K562 (cell line): Measurements from ENCODE around the gene TLCD1. TPM values are rescaled to one million over a fixed set of nuclear protein-coding genes. Genes with fewer than 3 reads are reported as not detected.

Experiments used
- ATAC-seq: fragments of 200-7000 bp; cut with Tn5 transposase; 3 replicates; pipeline ENCODE4 v1.9.1; 2020; ENCODE audit warnings: moderate library complexity
- BruUV-seq: library from RNA; stranded (reverse); fragments of 400-500 nt; replicated peaks from 2 replicates; lab custom pipeline; 2021; lab: Mats Ljungman, UMichigan
- CTCF ChIA-PET: fragments of 300-600 bp; formaldehyde crosslinking; extraction: SDS; loops from one replicate; lab custom pipeline; 2021; ENCODE audit warnings: low intra/inter-chr PET ratio; lab: Yijun Ruan, JAX
- POLR2A ChIA-PET: fragments of 300-600, 350-650 bp; sonication (Branson Sonifier 250); formaldehyde crosslinking; extraction: SDS; loops from one replicate; lab custom pipeline; 2021; ENCODE audit warnings: antibody characterized with exemption, inconsistent platforms; lab: Yijun Ruan, JAX
- DNase-seq, 4 experiments: peaks; one replicate each; pipeline versions ENCODE4 v3.0.0 to v3.0.0-alpha.2; 2011 to 2018; ENCODE audit warnings: low spot score in 3 of 4, mixed read lengths in 3 of 4; ENCODE audit errors: extremely low read depth in 1 of 4
- FAIRE-seq: peaks from 2 replicates; lab custom pipeline; 2011; peaks lifted over from hg19 to GRCh38; lab: Jason Lieb, UNC
- H2AFZ ChIP-seq: 2 replicates; pipeline ENCODE4 v1.6.0; 2011; ENCODE audit warnings: low read depth, low read length, control low read depth, inconsistent platforms
- H3K27ac ChIP-seq: fragments of 200-600 bp; 3 replicates; pipeline ENCODE4 v1.8.0; 2011; ENCODE audit warnings: low read depth, mild to moderate bottlenecking, control low read depth, inconsistent platforms, low read length, moderate library complexity, mixed read lengths; ENCODE audit errors: extremely low read depth
- H3K27me3 ChIP-seq, 2 experiments: fragments of 300-600 bp in 1 of 2; 2 replicates in 1 of 2; 3 replicates in 1 of 2; pipeline versions ENCODE4 v1.6.0 to v1.8.0; 2011; ENCODE audit warnings: inconsistent platforms in 2 of 2, low read length in 2 of 2, mild to moderate bottlenecking in 1 of 2, mixed read lengths in 1 of 2, moderate library complexity in 1 of 2; ENCODE audit not compliant: control insufficient read depth in 2 of 2, insufficient read depth in 2 of 2
- H3K36me3 ChIP-seq: fragments of 300-600 bp; 3 replicates; pipeline ENCODE4 v1.8.0; 2011; ENCODE audit warnings: mild to moderate bottlenecking, low read length, inconsistent platforms; ENCODE audit not compliant: control insufficient read depth, insufficient read depth
- H3K4me1 ChIP-seq, 2 experiments: fragments of 200-600 bp in 1 of 2; replicated peaks in 1 of 2; 2 replicates in 1 of 2; 3 replicates in 1 of 2; pipeline versions ENCODE4 v1.5.1 to v1.8.0; 2011; ENCODE audit warnings: inconsistent platforms in 2 of 2, low read length in 2 of 2, mild to moderate bottlenecking in 1 of 2, mixed read lengths in 1 of 2, moderate library complexity in 1 of 2; ENCODE audit not compliant: control insufficient read depth in 2 of 2, insufficient read depth in 2 of 2
- H3K4me2 ChIP-seq: 2 replicates; pipeline ENCODE4 v1.6.1; 2011; ENCODE audit warnings: low read length, control low read depth, inconsistent platforms, mixed read lengths; ENCODE audit not compliant: insufficient read depth
- H3K4me3 ChIP-seq: fragments of 200-600 bp; sonication (generic), shearing (Covaris generic); 2 replicates; pipeline ENCODE4 v1.5.1; 2016; ENCODE audit warnings: control low read depth, inconsistent platforms
- H3K79me2 ChIP-seq: fragments of 200-600 bp; 3 replicates; pipeline ENCODE4 v1.8.0; 2011; ENCODE audit warnings: low read length, inconsistent platforms; ENCODE audit not compliant: control insufficient read depth, insufficient read depth
- H3K9ac ChIP-seq, 2 experiments: 2 replicates each; pipeline versions ENCODE4 v1.6.0 to v1.6.1; 2011; ENCODE audit warnings: low read depth in 2 of 2, low read length in 2 of 2, control low read depth in 1 of 2, inconsistent platforms in 1 of 2, mild to moderate bottlenecking in 1 of 2, mixed read lengths in 1 of 2; ENCODE audit not compliant: insufficient read depth in 1 of 2
- H3K9me1 ChIP-seq: one replicate; pipeline ENCODE4 v1.6.0; 2011; ENCODE audit warnings: inconsistent platforms, mild to moderate bottlenecking, low read length, moderate library complexity; ENCODE audit not compliant: control insufficient read depth, insufficient read depth
- H3K9me3 ChIP-seq: replicated peaks from 2 replicates; pipeline ENCODE4 v1.5.1; 2011; ENCODE audit warnings: low read depth, low read length, inconsistent platforms; ENCODE audit not compliant: control insufficient read depth, insufficient read depth
- H4K20me1 ChIP-seq: replicated peaks from 2 replicates; pipeline ENCODE4 v1.6.1; 2011; ENCODE audit warnings: low read length, inconsistent platforms, mixed read lengths; ENCODE audit not compliant: control insufficient read depth, insufficient read depth
- CBX2 ChIP-seq: fragments of 200-600 bp; sonication (generic); IDR thresholded peaks from one replicate; pipeline ENCODE4 v1.6.1; 2012; ENCODE audit warnings: mild to moderate bottlenecking, low read length, inconsistent platforms; ENCODE audit not compliant: insufficient read depth, poor library complexity, severe bottlenecking
- CC2D1A ChIP-seq: fragments of 450-650 bp; IDR thresholded peaks from 2 replicates; pipeline ENCODE4 v1.6.1; 2017; ENCODE audit warnings: mild to moderate bottlenecking
- DNMT1 ChIP-seq: fragments of 450-650 bp; IDR thresholded peaks from 2 replicates; pipeline ENCODE4 v1.6.1; 2016; ENCODE audit warnings: antibody characterized with exemption, mild to moderate bottlenecking
- E2F6 ChIP-seq, 2 experiments: IDR thresholded peaks; 2 replicates each; pipeline ENCODE4 v1.6.1; 2011; ENCODE audit warnings: borderline replicate concordance in 1 of 2, control low read depth in 1 of 2, low read depth in 1 of 2, low read length in 1 of 2, mild to moderate bottlenecking in 1 of 2, mixed read lengths in 1 of 2, moderate library complexity in 1 of 2; ENCODE audit not compliant: insufficient read depth in 1 of 2, insufficient read length in 1 of 2, poor library complexity in 1 of 2, severe bottlenecking in 1 of 2; ENCODE audit errors: extremely low read depth in 1 of 2
- FOXA1 ChIP-seq: fragments of 450-650 bp; IDR thresholded peaks from 2 replicates; pipeline ENCODE4 v1.6.1; 2016; ENCODE audit warnings: mild to moderate bottlenecking, borderline replicate concordance
- FOXJ3 ChIP-seq: sonication (generic); formaldehyde crosslinking; IDR thresholded peaks from 2 replicates; pipeline ENCODE4 v1.4.0; 2020; ENCODE audit warnings: mild to moderate bottlenecking, missing genetic modification reagents
- GATAD2A ChIP-seq: fragments of 450-650 bp; IDR thresholded peaks from 2 replicates; pipeline ENCODE4 v1.6.1; 2017
- HBP1 ChIP-seq: fragments of 450-650 bp; formaldehyde crosslinking; IDR thresholded peaks from 2 replicates; pipeline ENCODE4 v1.4.0; 2022; ENCODE audit warnings: missing genetic modification characterization
- HMGXB4 ChIP-seq: sonication (generic); formaldehyde crosslinking; IDR thresholded peaks from 2 replicates; pipeline ENCODE4 v1.8.1; 2023; ENCODE audit warnings: mild to moderate bottlenecking, missing genetic modification reagents
- TCF7L2 ChIP-seq: fragments of 150-350 bp; IDR thresholded peaks from 2 replicates; pipeline ENCODE4 v1.6.1; 2016; ENCODE audit warnings: low read depth, mild to moderate bottlenecking, low read length, moderate library complexity
- THRB ChIP-seq: fragments of 450-650 bp; formaldehyde crosslinking; conservative IDR thresholded peaks from 2 replicates; pipeline ENCODE4 v1.4.0; 2022; ENCODE audit warnings: mild to moderate bottlenecking, missing genetic modification characterization
- YBX1 ChIP-seq: fragments of 450-650 bp; IDR thresholded peaks from 2 replicates; pipeline ENCODE4 v1.7.1; 2016; ENCODE audit warnings: mild to moderate bottlenecking
- ZNF589 ChIP-seq: fragments of 200-800 bp; sonication (Bioruptor generic); IDR thresholded peaks from 2 replicates; pipeline ENCODE4 v1.6.1; 2016; ENCODE audit warnings: low read depth, missing genetic modification characterization, missing compliant biosample characterization
- WGBS: fragments of 100-300 bp; shearing (Covaris generic); methylation state at CpG from one replicate; pipeline ENCODE4 v1.1.6; 2016; ENCODE audit warnings: low coverage, mixed read lengths; ENCODE audit not compliant: insufficient coverage; ENCODE audit errors: missing lambda C conversion rate; 5-methylcytosine and 5-hydroxymethylcytosine counted together
- in situ Hi-C: fragments of 300-500 bp; cut with MboI; formaldehyde crosslinking; loops from 4 replicates; pipeline ENCODE4 v1.15.0; 2018; ENCODE audit warnings: inconsistent platforms, mixed read lengths
- intact Hi-C: fragments of 100-400 bp; cut with micrococcal nuclease; formaldehyde crosslinking; loops from 2 replicates; pipeline ENCODE4 v1.14.2; 2022
- polyA plus RNA-seq, 8 experiments: library from polyadenylated mRNA; depleted of rRNA in 4 of 8; stranded (reverse) in 5 of 8; unstranded in 3 of 8; fragments of >200 nt; fragmentation: Nextera tagmentation in 2 of 8; fragmentation: Illumina TruSeq in 1 of 8; extraction: Ambion mirVana in 2 of 8; extraction: Trizol in 1 of 8; gene quantifications; 2 replicates each; pipeline versions ENCODE4 v1.2.1 to v1.2.3, GENCODE V29; 2011 to 2014; ENCODE audit warnings: inconsistent platforms in 1 of 8, missing spikeins in 1 of 8
- total RNA-seq, 7 experiments: library from RNA; depleted of rRNA in 6 of 7; stranded (reverse); fragments of >200 nt in 6 of 7; fragmentation: Illumina TruSeq in 2 of 7; extraction: Trizol in 2 of 7; gene quantifications; 2 replicates each; pipeline versions ENCODE4 v1.2.1 to v1.2.3, GENCODE V29; 2011 to 2021; ENCODE audit warnings: low replicate concordance in 1 of 7

Gene TLCD1
- total and polyA plus RNA-seq, 9 of the 15 experiments (the other 6 are each of a cell fraction or from before 2014, with no cell fraction given) = 6.8 to 37.7 (median 21.7) TPM

GRCh38 chr17:28725166-28725659 lies 820 bp downstream of the TLCD1 start (continued):
- TF ChIP-seq FOXA1 (no peak), YBX1 (no peak), CC2D1A (no peak; the same call in 1 of the 2 replicates)

GRCh38 chr17:28724500-28725165 lies 1.4 kb downstream of the TLCD1 start:
- ChIA-PET CTCF (no interaction called here), POLR2A (interaction anchor here (0.5 to 11.1 kb wide), 27 partner anchors 9 to 411 kb away, joined by 3 to 367 read pairs (median 4); partner anchors contain the start of genes BLTP2, FAM222B, PROCA1 and TRAF4)
- Histone ChIP-seq H4K20me1 (peaks cover 48% of the 10 kb centered on the region), H3K27ac (peak overlapping the region; percentile 95), H3K79me2 (peaks cover 74% of the 10 kb centered on the region), H3K27me3 (no peaks in the 10 kb centered on the region), H3K9me1 (no peaks in the 10 kb centered on the region), H2AFZ (no peak overlapping the region), H3K4me2 (peak overlapping the region; percentile 99), H3K36me3 (peaks cover 56% of the 10 kb centered on the region), H3K4me1 (peaks cover 48 to 65% of the 10 kb centered on the region in 2 experiments), H3K9me3 (no peaks in the 10 kb centered on the region), H3K9ac (peak overlapping the region; percentile 96 to 100), H3K4me3 (peak overlapping the region; percentile 83)
- intact Hi-C loops = loop anchor here (5.0 to 10.0 kb wide), 5 partner anchors 88 to 390 kb away; partner anchors contain the start of gene SPAG5
- peak; percentile 35 for FAIRE-seq
- no peak for ATAC-seq
- 28% methylated on average over 10 of the region's 10 CpGs for WGBS
- BruUV-seq = no TSS peak
- in situ Hi-C loops = no loop called here
- DNase-seq = peak in 1 of 4 experiments; percentile 62
- TF ChIP-seq HMGXB4 (CRISPR knock-in tag) (no peak; the same call in 1 of the 2 replicates), TCF7L2 (no peak), ZNF589 (0 out of 2 replicates have a peak, but pooled peaks have one; percentile 21), DNMT1 (0 out of 2 replicates have a peak, but pooled peaks have one; percentile 21), E2F6 (IDR thresholded peaks at IDR 0.05; ENCODE audit: borderline replicate concordance in 1 of 2, extremely low read depth in 1 of 2, insufficient read depth in 1 of 2, insufficient read length in 1 of 2, low read depth in 1 of 2, low read length in 1 of 2, poor library complexity in 1 of 2, severe bottlenecking in 1 of 2) (peak in 1 of 2 experiments; percentile 60), FOXJ3 (CRISPR knock-in tag) (no peak), HBP1 (CRISPR knock-in tag) (no peak; the same call in 1 of the 2 replicates), CBX2 (no peak), THRB (CRISPR knock-in tag) (0 out of 2 replicates have a peak, but pooled peaks have one; percentile 53), GATAD2A (no peak)
